H7 (cell line): ENCODE data around the gene GPR183. TPM values are rescaled to one million over a fixed set of nuclear protein-coding genes. Genes with fewer than 3 reads are reported as not detected.

Source experiments
- DNase-seq: peaks from one replicate; pipeline ENCODE4 v3.0.0; 2012
- H3K27me3 ChIP-seq: 2 replicates; pipeline ENCODE4 v1.6.0; 2011; ENCODE audit warnings: mild to moderate bottlenecking, low read length; ENCODE audit not compliant: control insufficient read depth, insufficient read depth
- H3K36me3 ChIP-seq: replicated peaks from 2 replicates; pipeline ENCODE4 v1.5.1; 2011; ENCODE audit warnings: low read length; ENCODE audit not compliant: control insufficient read depth, insufficient read depth
- H3K4me3 ChIP-seq: 2 replicates; pipeline ENCODE4 v1.5.1; 2011; ENCODE audit warnings: low read depth, mild to moderate bottlenecking, control low read depth, low read length, moderate library complexity; ENCODE audit not compliant: insufficient read depth
- total RNA-seq: library from RNA; depleted of rRNA; stranded (reverse); fragments of >200 nt; shearing (Covaris generic); gene quantifications from 2 replicates; pipeline ENCODE4 v1.2.3, GENCODE V29; 2014; rRNA removed

Gene GPR183, protein sequence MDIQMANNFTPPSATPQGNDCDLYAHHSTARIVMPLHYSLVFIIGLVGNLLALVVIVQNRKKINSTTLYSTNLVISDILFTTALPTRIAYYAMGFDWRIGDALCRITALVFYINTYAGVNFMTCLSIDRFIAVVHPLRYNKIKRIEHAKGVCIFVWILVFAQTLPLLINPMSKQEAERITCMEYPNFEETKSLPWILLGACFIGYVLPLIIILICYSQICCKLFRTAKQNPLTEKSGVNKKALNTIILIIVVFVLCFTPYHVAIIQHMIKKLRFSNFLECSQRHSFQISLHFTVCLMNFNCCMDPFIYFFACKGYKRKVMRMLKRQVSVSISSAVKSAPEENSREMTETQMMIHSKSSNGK
- not detected in 2 replicates for total RNA-seq

DNA sequence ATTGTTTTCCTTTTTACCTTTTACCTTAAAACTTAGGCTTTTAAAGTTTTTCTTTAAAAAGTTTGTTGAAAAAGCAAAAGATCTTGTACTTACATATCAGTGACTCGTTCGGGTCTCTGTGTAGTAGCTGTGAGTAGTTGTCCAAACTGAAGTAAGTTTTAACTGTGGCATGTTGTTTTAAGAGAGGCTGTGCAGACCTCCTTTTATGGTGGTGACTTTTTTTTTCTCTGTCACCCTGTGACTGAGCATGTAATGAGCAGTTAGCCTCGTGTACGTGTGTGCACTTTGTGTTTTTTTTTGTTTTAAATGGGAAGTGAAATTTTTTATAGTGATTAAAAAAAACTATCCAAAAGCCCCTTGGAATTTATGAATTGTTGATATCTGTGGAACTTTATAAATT, at the start of gene GPR183:
TSS of gene GPR183 (minus strand) at position 153 of the 400 bp plus-strand sequence. CDS start 11,254 bp downstream, outside the sequence.
- Histone ChIP-seq H3K27me3 (no peaks in the 10 kb centered on the region), H3K4me3 (no peak within 1 kb of the TSS), H3K36me3 (no peaks in the 10 kb centered on the region; the same call in 1 of the 2 replicates)
- DNase-seq, result no peak

DNA sequence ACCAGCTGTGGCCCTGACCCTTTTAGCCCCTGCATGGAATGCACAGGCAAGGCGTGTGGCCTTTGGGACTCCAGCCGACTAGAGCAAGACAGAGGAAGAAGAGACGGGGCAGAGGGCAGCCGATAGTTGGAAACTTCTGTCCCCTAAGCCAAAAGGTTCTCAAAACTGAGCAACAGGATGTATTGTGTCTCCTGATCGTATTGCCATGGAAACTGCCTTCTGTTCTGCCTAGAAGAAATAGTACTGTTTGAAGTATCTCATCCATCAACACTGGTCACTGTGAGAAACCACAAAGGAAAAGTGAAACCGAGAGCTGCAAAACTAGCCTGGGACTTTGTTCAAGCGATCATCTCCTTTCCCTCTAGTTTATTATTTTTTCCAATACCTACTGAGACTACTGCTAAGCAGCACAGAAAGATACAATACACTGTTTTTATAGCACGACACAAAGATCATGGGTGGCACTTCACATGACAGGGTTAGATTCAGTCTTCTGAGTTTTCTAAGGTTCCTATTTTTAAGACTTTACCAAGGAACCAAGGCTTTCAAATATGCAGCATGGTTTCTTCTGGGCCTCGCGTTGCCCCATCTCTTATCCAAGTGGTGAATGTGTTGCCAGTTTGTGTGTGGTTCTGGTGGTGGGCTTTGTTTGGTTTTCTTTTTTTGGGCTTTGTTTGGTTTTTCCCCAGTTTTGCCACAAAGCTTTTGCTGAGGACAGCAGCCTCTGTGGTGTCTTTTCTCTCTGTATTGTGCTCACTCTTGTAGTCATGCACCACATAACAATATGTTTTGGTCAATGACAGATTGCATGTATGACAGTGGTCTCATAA, 49.3 kb upstream of the GPR183 start:
- H3K27me3 ChIP-seq, result no peaks in the 10 kb centered on the region
- peaks cover 3% of the 10 kb centered on the region for H3K36me3 ChIP-seq
- H3K4me3 ChIP-seq, result no peak overlapping the region
- no peak for DNase-seq

DNA sequence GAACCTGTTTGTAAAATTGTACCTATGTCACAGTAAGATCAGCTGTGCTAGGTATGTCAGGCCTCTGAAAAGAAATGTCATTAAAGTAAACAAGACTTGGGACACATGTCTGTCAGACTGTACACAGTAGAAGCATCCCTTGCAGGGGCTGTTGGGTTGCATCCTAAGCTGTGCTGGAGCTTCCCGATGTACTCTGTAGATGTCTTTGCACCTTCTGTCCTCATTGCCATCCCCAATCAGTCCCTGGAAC, 48.7 kb upstream of the GPR183 start:
- H3K4me3 ChIP-seq, result no peak overlapping the region
- H3K27me3 ChIP-seq, result no peaks in the 10 kb centered on the region
- peaks cover 3% of the 10 kb centered on the region for H3K36me3 ChIP-seq
- no peak for DNase-seq

DNA sequence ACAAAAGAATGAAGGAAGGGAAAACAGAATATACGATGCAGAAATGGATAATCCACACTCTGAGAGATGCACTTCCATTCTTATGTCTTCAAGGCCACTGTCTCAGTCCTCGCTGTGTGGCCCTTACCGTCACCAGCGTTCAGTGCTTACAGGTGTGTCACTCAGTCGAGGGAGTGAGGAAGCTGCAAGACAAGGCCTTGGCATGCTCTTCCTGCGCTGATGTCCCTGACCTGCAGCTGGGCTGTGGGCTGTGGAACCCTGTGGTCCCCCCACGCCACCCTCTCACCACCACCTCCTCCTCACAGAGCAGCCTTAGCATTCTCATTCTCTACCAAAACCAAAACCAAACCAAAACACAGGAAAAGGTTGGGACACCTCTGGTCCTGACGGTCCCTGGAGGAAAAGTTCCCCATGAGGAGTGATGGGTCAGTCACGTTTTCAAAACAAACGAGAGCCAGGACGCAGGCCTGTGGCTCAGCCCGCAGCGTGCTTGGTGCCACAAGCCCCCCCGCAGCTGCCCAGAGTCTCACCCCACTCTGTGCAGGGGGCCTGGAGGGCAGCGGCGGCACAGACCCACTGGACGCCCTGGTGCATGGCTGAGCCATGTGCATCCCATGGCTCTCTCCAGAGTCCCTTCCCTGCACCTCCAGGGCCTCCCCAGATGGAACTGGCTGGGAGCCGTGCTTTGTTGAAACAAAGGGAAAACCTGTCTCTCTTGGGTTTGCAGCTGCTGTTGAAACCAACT, 48.2 kb upstream of the GPR183 start:
- no peak overlapping the region for H3K4me3 ChIP-seq
- H3K36me3 ChIP-seq, result peaks cover 3% of the 10 kb centered on the region
- H3K27me3 ChIP-seq, result no peaks in the 10 kb centered on the region
- no peak for DNase-seq

DNA sequence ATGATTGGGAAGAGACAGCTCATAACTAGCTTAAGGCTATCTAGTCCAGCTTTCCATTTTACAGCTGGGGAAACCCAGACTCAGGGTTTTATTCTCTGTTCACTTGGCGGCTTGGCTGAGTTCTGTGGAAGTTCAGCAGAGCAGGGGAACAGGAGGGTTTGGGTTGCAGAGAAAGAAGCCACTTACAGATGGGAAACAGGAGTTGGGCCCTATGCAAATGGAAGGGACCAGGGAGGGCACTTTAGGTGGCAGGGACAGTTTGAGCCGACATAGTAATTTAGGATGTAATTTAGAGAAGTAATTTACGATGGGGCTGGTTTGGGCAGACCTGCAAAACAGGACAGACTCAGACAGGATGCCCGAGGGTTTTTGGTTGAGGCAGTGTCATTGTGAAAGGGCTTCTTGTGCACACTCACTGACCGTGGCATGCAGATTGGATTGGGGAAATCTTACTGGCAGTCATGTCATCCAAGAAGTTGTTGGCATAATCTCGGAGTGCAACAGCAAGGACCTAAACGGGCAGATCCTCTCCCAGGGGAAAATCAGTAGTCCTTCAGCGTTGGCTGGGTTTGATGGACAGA, 47.3 kb upstream of the GPR183 start:
- Histone ChIP-seq H3K36me3 (peaks cover 2% of the 10 kb centered on the region), H3K27me3 (no peaks in the 10 kb centered on the region), H3K4me3 (no peak overlapping the region)
- no peak for DNase-seq

DNA sequence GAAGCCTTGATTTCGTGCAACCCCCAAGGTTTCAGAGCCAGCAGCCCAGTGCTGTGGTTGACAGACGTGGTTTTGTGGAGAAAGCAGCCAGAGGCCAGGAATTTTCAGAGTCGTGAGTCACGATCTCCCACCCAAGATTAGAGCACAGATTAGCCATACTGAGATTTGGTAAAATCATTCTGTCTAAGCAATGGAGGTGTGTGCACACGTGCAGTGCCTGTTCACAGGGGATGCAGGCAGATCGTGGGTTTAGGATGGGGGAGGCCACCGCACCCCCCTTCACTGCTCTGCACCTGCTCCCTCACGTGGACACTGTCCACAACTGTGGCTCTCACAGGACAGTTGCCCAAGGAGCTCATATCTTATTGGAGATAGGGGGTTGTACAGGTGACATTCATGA, 46.6 kb upstream of the GPR183 start:
- DNase-seq, result no peak
- Histone ChIP-seq H3K36me3 (peaks cover 2% of the 10 kb centered on the region), H3K27me3 (no peaks in the 10 kb centered on the region), H3K4me3 (no peak overlapping the region)

DNA sequence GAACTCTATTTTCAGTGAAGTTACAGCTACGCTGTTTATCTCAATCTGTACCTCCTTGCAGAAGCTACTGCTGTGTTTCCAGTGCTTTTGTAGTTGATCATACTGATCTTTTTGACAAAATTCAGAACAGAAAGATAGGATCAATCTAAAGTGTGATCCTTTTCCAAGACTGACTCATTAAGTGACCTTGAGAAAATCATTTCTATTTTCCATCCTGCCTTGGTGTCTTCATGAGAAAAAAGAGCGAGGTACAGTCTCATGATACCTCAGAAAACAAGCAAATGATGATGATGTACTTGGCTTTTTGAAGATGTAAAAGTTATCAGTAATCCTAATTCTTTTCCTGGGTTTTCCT, 46.0 kb upstream of the GPR183 start:
- Histone ChIP-seq H3K36me3 (peaks cover 4% of the 10 kb centered on the region), H3K27me3 (no peaks in the 10 kb centered on the region), H3K4me3 (no peak overlapping the region)
- DNase-seq, result no peak

DNA sequence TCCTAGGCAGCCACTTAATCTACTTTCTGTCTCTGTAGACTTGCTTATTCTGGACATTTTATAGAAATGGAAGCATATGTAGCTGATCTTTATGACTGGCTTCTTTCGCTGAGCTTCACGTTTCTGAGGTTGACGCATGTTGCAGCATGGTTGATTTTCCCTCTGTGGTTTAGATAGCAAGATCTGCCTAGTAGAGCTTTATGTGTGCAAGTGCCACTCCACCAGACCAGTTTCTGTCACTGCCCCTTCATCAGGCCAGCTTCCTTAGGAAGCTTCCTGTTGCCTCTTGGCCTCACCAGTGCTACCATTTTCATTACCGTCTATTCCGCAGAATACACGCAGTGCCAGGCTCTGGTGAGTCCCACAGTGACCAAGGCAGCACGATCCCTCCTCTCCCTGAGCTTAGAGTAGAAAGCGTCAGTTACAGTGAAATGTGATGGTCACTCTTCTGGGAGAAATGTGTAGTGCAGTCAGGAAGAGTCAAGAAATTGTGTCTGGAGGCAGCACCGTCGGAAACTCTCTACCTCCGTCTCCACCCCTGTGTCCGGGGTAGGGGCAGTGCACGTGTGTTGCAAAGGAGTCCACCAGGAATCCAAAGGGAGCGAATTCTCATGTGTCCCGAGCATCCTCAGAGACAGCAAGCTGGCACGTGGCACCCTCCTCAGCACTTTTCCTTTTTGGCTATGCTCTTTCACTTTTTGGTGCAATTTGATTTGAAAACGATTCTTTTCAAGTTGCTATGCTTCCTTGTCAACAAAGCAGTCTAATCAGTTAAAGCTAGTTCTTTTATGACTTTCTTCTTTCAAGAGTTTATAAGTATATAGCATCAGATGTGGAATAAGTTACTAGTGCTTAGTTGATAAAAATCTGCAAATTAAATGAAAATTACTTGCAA, 45.4 kb upstream of the GPR183 start:
- DNase-seq, result no peak
- Histone ChIP-seq H3K27me3 (no peaks in the 10 kb centered on the region), H3K36me3 (peaks cover 4% of the 10 kb centered on the region), H3K4me3 (no peak overlapping the region)

DNA sequence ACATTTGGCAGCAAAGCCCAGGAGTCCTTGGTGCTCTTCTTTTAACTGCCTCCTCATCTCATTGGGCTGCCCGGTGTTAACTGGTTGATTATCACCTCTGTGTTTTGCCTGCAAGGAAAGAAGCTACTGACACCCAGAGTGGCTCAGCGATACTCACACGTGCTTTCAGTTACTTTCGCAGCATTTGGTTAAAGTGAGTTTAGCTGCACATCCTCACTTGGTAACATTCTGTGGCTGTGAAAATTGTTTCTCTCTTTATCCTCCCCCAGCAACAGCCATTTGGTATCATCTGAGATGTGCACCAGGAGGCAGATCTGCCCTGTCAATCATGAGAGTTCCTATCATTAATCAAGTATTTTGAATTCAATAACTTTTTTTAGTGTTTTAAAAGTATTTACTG, 44.6 kb upstream of the GPR183 start:
- no peak overlapping the region for H3K4me3 ChIP-seq
- H3K36me3 ChIP-seq, result peaks cover 6% of the 10 kb centered on the region
- DNase-seq, result no peak
- no peaks in the 10 kb centered on the region for H3K27me3 ChIP-seq

DNA sequence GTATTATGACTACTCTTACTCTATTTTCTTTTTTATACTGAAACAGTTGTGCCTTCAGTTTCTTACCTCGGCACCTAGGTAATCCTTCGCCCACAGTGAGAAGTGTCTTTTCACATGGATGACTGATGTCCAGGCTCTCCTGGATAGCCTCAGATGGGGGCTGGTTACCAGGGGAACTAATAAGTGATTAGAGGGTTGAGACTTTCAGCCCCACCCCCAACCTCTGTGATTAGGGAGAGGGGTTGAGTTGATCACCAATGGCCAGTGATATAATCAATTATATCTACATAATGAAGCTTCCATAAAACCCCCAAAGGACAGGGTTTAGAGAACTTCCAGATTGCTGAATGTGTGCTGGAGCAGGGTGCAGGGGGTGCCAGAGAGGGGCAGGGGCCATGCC, 43.0 kb upstream of the GPR183 start:
- Histone ChIP-seq H3K36me3 (peaks cover 6% of the 10 kb centered on the region), H3K4me3 (no peak overlapping the region), H3K27me3 (no peaks in the 10 kb centered on the region)
- no peak for DNase-seq

DNA sequence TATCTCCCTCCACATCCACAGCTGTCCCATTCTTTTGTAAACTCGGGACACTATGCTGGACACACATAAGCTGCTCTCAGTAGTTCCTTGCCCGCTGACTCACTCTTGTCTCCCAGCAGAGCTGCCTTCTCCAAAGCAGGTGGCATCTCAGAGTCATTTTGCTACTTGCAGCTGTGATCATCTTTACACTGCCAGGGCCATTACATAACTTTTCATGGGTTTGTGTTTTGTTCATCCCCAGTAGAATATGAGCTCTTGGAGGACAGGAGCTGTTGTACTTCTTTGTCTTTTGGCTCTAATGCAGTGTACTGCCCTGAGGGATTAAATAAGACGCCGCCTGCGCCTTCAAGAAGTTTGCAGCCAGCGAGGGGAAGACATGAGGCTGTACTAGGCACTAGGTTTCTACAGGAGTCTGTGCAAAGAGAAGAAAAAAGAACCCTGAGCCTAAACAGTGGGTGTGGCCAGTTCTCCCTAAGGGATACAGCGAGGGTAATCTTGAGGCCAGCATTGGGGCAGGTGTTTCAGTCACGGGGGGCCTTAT, 40.8 kb upstream of the GPR183 start:
- Histone ChIP-seq H3K27me3 (no peaks in the 10 kb centered on the region), H3K36me3 (peaks cover 5% of the 10 kb centered on the region), H3K4me3 (no peak overlapping the region)
- DNase-seq, result no peak

DNA sequence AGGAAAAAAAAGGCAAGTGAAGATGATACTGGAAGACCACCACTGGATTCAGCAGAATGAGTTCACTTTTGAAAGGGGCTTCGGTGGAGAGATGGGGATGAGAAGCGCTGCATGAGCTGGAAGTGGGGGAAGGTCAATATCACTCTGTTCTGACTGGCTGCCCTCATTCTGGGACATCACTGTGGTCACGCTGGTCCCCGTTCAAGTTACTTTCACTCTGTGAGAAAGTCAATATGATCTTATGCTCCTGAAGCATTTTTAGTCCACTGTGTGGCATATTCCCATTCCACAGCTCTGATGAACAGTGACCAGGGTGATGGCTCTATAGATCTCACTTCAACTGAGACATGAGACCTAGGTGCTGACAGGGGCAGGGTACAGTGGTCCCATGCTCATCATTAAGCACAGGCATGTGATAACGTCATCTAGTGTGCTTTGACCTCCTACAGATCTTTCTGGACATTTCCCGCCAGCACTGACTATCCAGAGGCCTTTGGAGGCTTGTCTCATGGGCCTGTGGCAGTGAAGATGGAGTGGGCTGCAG, 40.2 kb upstream of the GPR183 start:
- no peak for DNase-seq

DNA sequence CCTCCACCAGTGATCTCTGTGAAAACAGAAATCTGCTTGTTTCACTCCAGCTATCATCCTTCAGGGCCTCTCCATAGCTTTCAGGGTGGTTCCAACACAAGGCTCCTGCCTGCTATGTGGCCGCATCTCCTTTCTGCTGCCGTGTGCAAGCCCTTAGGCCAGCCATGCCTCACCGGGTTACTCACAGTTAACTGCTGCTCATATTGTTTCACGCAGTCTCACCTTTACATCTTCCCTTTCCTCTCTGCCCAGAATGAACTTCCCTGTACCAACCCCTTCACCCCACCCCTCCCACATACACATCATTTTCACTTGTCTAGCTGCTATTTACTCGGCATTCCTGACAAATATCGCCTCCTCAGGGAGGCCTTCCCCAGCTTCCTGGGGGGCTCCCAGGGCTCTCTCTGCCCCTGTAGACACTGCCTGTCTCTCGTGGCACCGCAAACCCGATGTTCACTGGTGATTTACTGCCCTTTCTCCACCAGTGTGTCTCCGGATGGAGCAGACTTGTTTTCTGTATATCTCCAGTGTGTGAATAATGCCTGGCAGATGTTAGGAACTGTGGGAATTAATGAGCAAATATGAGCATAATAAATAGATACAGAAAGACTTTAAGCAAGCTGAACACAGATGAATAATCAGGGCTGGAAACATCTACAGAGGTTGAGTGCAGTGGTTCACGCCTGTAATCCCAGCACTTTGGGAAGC, 39.3 kb upstream of the GPR183 start:
- no peaks in the 10 kb centered on the region for H3K27me3 ChIP-seq
- peaks cover 5% of the 10 kb centered on the region for H3K36me3 ChIP-seq
- DNase-seq, result no peak
- H3K4me3 ChIP-seq, result no peak overlapping the region

More for the DNA sequence above, 40.2 kb upstream of the GPR183 start:
- Histone ChIP-seq H3K4me3 (no peak overlapping the region), H3K36me3 (peaks cover 5% of the 10 kb centered on the region), H3K27me3 (no peaks in the 10 kb centered on the region)
